Erythroblast (primary cell): ENCODE results near the gene NR1D2.

Source experiments
- GATA1 ChIP-seq: IDR thresholded peaks from 2 replicates; pipeline ENCODE4 v1.6.1; 2011; ENCODE audit warnings: low read depth, mild to moderate bottlenecking, control low read depth, low read length, moderate library complexity
- POLR2A ChIP-seq: IDR thresholded peaks from 2 replicates; pipeline ENCODE4 v1.6.1; 2011; ENCODE audit warnings: mild to moderate bottlenecking, low read length

GRCh38 chr3:23916886-23917678, 28.0 kb upstream of the NR1D2 start, which contains the start of the genes NKIRAS1 and RPL15:
- peak; percentile 100 for TF ChIP-seq POLR2A
- TF ChIP-seq GATA1, result no peak
